Keratinocyte (primary cell): ENCODE results near the gene CPED1.

ENCODE experiments used
- EZH2 ChIP-seq: IDR thresholded peaks from one replicate; pipeline ENCODE4 v1.6.1; 2012; ENCODE audit warnings: inconsistent platforms, mild to moderate bottlenecking, low read length, moderate library complexity
- TF ChIP-seq, protein P1 (sequence below), 3 experiments: IDR thresholded peaks in 1 of 3; conservative IDR thresholded peaks in 1 of 3; optimal IDR thresholded peaks in 1 of 3; 2 replicates in 2 of 3; 3 replicates in 1 of 3; pipeline versions ENCODE3 to v1.5.1; 2011; ENCODE audit warnings: low read length in 3 of 3, mild to moderate bottlenecking in 3 of 3, moderate library complexity in 2 of 3, control low read depth in 1 of 3, inconsistent platforms in 1 of 3; ENCODE audit not compliant: insufficient read depth in 2 of 3; ENCODE audit errors: extremely low read depth in 1 of 3

DNA sequence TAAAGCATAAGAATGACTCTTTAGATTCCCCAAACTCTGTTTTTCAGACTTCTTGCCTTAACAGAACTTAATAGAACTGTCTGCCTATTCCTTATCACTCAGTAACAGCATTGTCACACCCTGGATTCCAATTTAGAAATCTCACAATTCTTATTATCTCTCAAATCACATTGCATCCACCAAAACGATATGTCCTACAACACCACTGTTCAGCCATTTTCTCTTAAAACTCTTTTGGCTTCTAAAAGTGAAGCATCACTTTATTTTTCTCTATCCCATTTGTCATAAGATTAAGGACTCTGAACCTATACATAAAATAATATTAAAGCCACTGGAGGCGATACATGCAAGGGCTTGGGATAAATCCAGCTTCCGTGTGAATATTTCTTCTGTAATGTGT lies 1.2 kb upstream of the CPED1 start:
- TF ChIP-seq EZH2 = no peak
- TF ChIP-seq, protein P1, sequence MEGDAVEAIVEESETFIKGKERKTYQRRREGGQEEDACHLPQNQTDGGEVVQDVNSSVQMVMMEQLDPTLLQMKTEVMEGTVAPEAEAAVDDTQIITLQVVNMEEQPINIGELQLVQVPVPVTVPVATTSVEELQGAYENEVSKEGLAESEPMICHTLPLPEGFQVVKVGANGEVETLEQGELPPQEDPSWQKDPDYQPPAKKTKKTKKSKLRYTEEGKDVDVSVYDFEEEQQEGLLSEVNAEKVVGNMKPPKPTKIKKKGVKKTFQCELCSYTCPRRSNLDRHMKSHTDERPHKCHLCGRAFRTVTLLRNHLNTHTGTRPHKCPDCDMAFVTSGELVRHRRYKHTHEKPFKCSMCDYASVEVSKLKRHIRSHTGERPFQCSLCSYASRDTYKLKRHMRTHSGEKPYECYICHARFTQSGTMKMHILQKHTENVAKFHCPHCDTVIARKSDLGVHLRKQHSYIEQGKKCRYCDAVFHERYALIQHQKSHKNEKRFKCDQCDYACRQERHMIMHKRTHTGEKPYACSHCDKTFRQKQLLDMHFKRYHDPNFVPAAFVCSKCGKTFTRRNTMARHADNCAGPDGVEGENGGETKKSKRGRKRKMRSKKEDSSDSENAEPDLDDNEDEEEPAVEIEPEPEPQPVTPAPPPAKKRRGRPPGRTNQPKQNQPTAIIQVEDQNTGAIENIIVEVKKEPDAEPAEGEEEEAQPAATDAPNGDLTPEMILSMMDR (optimal IDR thresholded peaks at IDR 0.05 in 1 of 3, IDR thresholded peaks at IDR 0.05 in 1 of 3, conservative IDR thresholded peaks at IDR 0.05 in 1 of 3; ENCODE audit: extremely low read depth in 1 of 3, insufficient read depth in 2 of 3, low read length in 3 of 3) = no peak
